Thyroid gland (tissue), 4 donors: Measurements from ENCODE around the gene DLGAP1.

Source experiments
- POLR2A ChIP-seq, 2 donors: fragments of 450-650 bp; IDR thresholded peaks; one replicate each; pipeline ENCODE4 v1.6.1; 2017; ENCODE audit warnings: antibody characterized with exemption in 2 of 2, mild to moderate bottlenecking in 2 of 2, moderate library complexity in 1 of 2
- TF ChIP-seq, protein P1 (sequence below), 6 experiments: fragments of 200-600 bp in 3 of 6; fragments of 450-650 bp in 3 of 6; sonication (generic) in 3 of 6; IDR thresholded peaks; one replicate each; pipeline ENCODE4 v1.5.1; 2016 to 2019; ENCODE audit warnings: antibody characterized with exemption in 6 of 6, mild to moderate bottlenecking in 2 of 6, inconsistent platforms in 1 of 6, moderate library complexity in 1 of 6

- TF ChIP-seq, protein P1, sequence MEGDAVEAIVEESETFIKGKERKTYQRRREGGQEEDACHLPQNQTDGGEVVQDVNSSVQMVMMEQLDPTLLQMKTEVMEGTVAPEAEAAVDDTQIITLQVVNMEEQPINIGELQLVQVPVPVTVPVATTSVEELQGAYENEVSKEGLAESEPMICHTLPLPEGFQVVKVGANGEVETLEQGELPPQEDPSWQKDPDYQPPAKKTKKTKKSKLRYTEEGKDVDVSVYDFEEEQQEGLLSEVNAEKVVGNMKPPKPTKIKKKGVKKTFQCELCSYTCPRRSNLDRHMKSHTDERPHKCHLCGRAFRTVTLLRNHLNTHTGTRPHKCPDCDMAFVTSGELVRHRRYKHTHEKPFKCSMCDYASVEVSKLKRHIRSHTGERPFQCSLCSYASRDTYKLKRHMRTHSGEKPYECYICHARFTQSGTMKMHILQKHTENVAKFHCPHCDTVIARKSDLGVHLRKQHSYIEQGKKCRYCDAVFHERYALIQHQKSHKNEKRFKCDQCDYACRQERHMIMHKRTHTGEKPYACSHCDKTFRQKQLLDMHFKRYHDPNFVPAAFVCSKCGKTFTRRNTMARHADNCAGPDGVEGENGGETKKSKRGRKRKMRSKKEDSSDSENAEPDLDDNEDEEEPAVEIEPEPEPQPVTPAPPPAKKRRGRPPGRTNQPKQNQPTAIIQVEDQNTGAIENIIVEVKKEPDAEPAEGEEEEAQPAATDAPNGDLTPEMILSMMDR (IDR thresholded peaks at IDR 0.05) = no peak
- no peak for TF ChIP-seq POLR2A (IDR thresholded peaks at IDR 0.05)
Measured at GRCh38 chr18:4198956-4199355, 256.2 kb downstream of the DLGAP1 start.
